Keratinocyte (primary cell): ENCODE measurements around the gene BANK1. TPM values are rescaled to one million over a fixed set of nuclear protein-coding genes. Genes with fewer than 3 reads are reported as not detected.
A peak's percentile ranks its signal among the peaks of the same experiment; 100 is the strongest.

Experiments
- DNase-seq: peaks from one replicate; pipeline ENCODE4 v3.0.0-alpha.2; 2011; ENCODE audit warnings: low read depth, missing footprints, low spot score
- FAIRE-seq: peaks from 2 replicates; lab custom pipeline; 2011; peaks lifted over from hg19 to GRCh38; lab: Jason Lieb, UNC
- H2AFZ ChIP-seq: 2 replicates; pipeline ENCODE4 v1.6.0; 2012; ENCODE audit warnings: low read length, control low read depth, inconsistent platforms; ENCODE audit not compliant: control insufficient read depth
- H3K27ac ChIP-seq: 2 replicates; pipeline ENCODE4 v1.5.1; 2011; ENCODE audit warnings: low read length; ENCODE audit not compliant: control insufficient read depth, insufficient read depth
- H3K27me3 ChIP-seq: 3 replicates; pipeline ENCODE4 v1.6.0; 2011; ENCODE audit warnings: low read length; ENCODE audit not compliant: control insufficient read depth, insufficient read depth; ENCODE audit errors: extremely low read depth
- H3K36me3 ChIP-seq, 2 experiments: 2 replicates in 1 of 2; 3 replicates in 1 of 2; pipeline ENCODE4 v1.5.1; 2011; ENCODE audit warnings: low read length in 2 of 2, mild to moderate bottlenecking in 1 of 2; ENCODE audit not compliant: control insufficient read depth in 2 of 2, insufficient read depth in 2 of 2; ENCODE audit errors: extremely low read depth in 1 of 2
- H3K4me1 ChIP-seq: 3 replicates; pipeline ENCODE4 v1.5.1; 2011; ENCODE audit warnings: low read length; ENCODE audit not compliant: control insufficient read depth, insufficient read depth; ENCODE audit errors: extremely low read depth
- H3K4me2 ChIP-seq: 3 replicates; pipeline ENCODE4 v1.6.0; 2011; ENCODE audit warnings: low read depth, low read length; ENCODE audit not compliant: control insufficient read depth, insufficient read depth; ENCODE audit errors: extremely low read depth
- H3K4me3 ChIP-seq, 3 experiments: fragments of 200-600 bp in 1 of 3; sonication (generic) in 1 of 3; 2 replicates in 2 of 3; 3 replicates in 1 of 3; pipeline ENCODE4 v1.5.1; 2011 to 2016; ENCODE audit warnings: low read length in 3 of 3, mild to moderate bottlenecking in 3 of 3, control low read depth in 2 of 3, inconsistent platforms in 1 of 3, low read depth in 1 of 3, mixed read lengths in 1 of 3, mixed run types in 1 of 3, moderate library complexity in 1 of 3; ENCODE audit not compliant: control insufficient read depth in 2 of 3, insufficient read depth in 2 of 3; ENCODE audit errors: extremely low read depth in 1 of 3
- H3K79me2 ChIP-seq: 2 replicates; pipeline ENCODE4 v1.6.0; 2012; ENCODE audit warnings: low read length; ENCODE audit not compliant: control insufficient read depth, insufficient read depth
- H3K9ac ChIP-seq: 3 replicates; pipeline ENCODE4 v1.6.0; 2011; ENCODE audit warnings: low read length; ENCODE audit not compliant: control insufficient read depth, insufficient read depth; ENCODE audit errors: extremely low read depth
- H3K9me1 ChIP-seq: 3 replicates; pipeline ENCODE4 v1.6.0; 2011; ENCODE audit warnings: low read length; ENCODE audit not compliant: control insufficient read depth, insufficient read depth; ENCODE audit errors: extremely low read depth
- H3K9me3 ChIP-seq: 2 replicates; pipeline ENCODE4 v1.5.1; 2012; ENCODE audit warnings: low read depth, low read length; ENCODE audit not compliant: control insufficient read depth
- H4K20me1 ChIP-seq: 3 replicates; pipeline ENCODE4 v1.6.0; 2011; ENCODE audit warnings: low read length; ENCODE audit not compliant: control insufficient read depth, insufficient read depth; ENCODE audit errors: extremely low read depth
- CTCF ChIP-seq, 3 experiments: IDR thresholded peaks in 1 of 3; conservative IDR thresholded peaks in 1 of 3; optimal IDR thresholded peaks in 1 of 3; 2 replicates in 2 of 3; 3 replicates in 1 of 3; pipeline versions ENCODE3 to v1.5.1; 2011; ENCODE audit warnings: low read length in 3 of 3, mild to moderate bottlenecking in 3 of 3, moderate library complexity in 2 of 3, control low read depth in 1 of 3, inconsistent platforms in 1 of 3; ENCODE audit not compliant: insufficient read depth in 2 of 3; ENCODE audit errors: extremely low read depth in 1 of 3
- EZH2 ChIP-seq: IDR thresholded peaks from one replicate; pipeline ENCODE4 v1.6.1; 2012; ENCODE audit warnings: inconsistent platforms, mild to moderate bottlenecking, low read length, moderate library complexity
- dilution Hi-C: fragments of 300-500 bp; cut with MboI; formaldehyde crosslinking; loops from one replicate; pipeline ENCODE4 v1.7.0; 2020; ENCODE audit warnings: low sequenced_read_pairs; ENCODE audit not compliant: extremely low pct_ligation_motif_present
- polyA plus RNA-seq, 5 experiments: library from polyadenylated mRNA; depleted of rRNA in 3 of 5; stranded (reverse) in 3 of 5; stranded (forward) in 1 of 5; unstranded in 1 of 5; fragments of >200 nt; gene quantifications; 1 replicate in 1 of 5; 2 replicates in 3 of 5; 3 replicates in 1 of 5; pipeline versions ENCODE4 v1.2.1 to v1.2.3, GENCODE V29; 2011 to 2012; ENCODE audit warnings: missing spikeins in 2 of 5, low read depth in 1 of 5, low replicate concordance in 1 of 5

The BANK1 gene
- polyA plus RNA-seq, 1 donor (not counting 4 experiments of a cell fraction or from before 2014, with no cell fraction given) = 0.25 TPM

- no peak for FAIRE-seq
- dilution Hi-C loops = no loop called here
- H3K4me2 ChIP-seq = peak overlapping the region; percentile 52
Observed at GRCh38 chr4:101954351-101954750, 163.8 kb downstream of the BANK1 start.

GRCh38 chr4:101954975-101955678 lies 164.6 kb downstream of the BANK1 start:
- Histone ChIP-seq H4K20me1 (no peaks in the 10 kb centered on the region), H3K4me2 (no peak overlapping the region), H3K9ac (no peak overlapping the region), H3K27ac (no peak overlapping the region), H3K27me3 (no peaks in the 10 kb centered on the region), H3K9me1 (no peaks in the 10 kb centered on the region), H2AFZ (no peak overlapping the region), H3K4me1 (peaks cover 12% of the 10 kb centered on the region), H3K79me2 (no peaks in the 10 kb centered on the region), H3K36me3 (no peaks in the 10 kb centered on the region), H3K4me3 (no peak overlapping the region), H3K9me3 (no peaks in the 10 kb centered on the region)
- DNase-seq (no peak), FAIRE-seq (peak; percentile 13)
- dilution Hi-C loops = no loop called here
- TF ChIP-seq CTCF (optimal IDR thresholded peaks at IDR 0.05 in 1 of 3, IDR thresholded peaks at IDR 0.05 in 1 of 3, conservative IDR thresholded peaks at IDR 0.05 in 1 of 3; ENCODE audit: extremely low read depth in 1 of 3, insufficient read depth in 2 of 3, low read length in 3 of 3) (no peak), EZH2 (no peak)

More at GRCh38 chr4:101954351-101954750, 163.8 kb downstream of the BANK1 start:
- Histone ChIP-seq H3K4me1 (peaks cover 12% of the 10 kb centered on the region), H2AFZ (peak overlapping the region; percentile 71), H3K9ac (no peak overlapping the region), H3K4me3 (no peak overlapping the region), H3K36me3 (no peaks in the 10 kb centered on the region), H3K27ac (no peak overlapping the region), H3K9me1 (no peaks in the 10 kb centered on the region), H3K9me3 (no peaks in the 10 kb centered on the region), H3K79me2 (no peaks in the 10 kb centered on the region), H4K20me1 (no peaks in the 10 kb centered on the region), H3K27me3 (no peaks in the 10 kb centered on the region)
- DNase-seq = no peak
- no peak for TF ChIP-seq EZH2
- no peak for TF ChIP-seq CTCF (optimal IDR thresholded peaks at IDR 0.05 in 1 of 3, IDR thresholded peaks at IDR 0.05 in 1 of 3, conservative IDR thresholded peaks at IDR 0.05 in 1 of 3; ENCODE audit: extremely low read depth in 1 of 3, insufficient read depth in 2 of 3, low read length in 3 of 3)
